Activated gamma-delta T cell treated with anti-CD3 and anti-CD28 coated beads, Interleukin-2, amount 50 U/mL, for 16 hours (primary cell): Measurements from ENCODE around the gene TMOD4.
"Not testable (repeated sequence)": the region's sequence is repeated elsewhere in the genome, so short reads cannot be mapped to it uniquely, and the experiment has no call there.

Source experiments
- DNase-seq: peaks from one replicate; pipeline ENCODE4 v3.0.0-alpha.2; 2020; ENCODE audit warnings: low read depth

The TMOD4 gene

DNA sequence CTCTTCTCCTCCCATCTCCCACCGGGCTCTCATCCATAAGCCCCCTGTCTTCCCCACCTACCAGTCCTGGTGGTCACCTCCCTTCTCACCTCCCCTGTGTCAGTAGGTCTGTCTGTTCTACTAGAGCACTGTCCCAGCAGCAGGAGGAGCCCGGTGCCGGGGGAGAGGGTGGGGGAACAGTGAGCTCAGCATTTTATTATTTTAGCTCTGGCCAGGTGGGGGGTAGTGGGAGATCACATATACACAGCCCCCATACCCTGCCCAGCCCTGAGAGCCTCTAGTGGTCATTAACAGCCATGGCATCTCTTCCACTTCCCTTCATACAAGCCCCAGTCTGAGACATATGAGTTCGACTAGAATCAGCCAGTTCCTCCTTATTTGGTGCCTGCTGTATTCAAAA is at the start of gene TMOD4:
Gene TMOD4 (minus strand): TSS at position 119 of the 400 bp plus-strand sequence. CDS start 1,106 bp downstream, outside the sequence.
- DNase-seq, result no peak

DNA sequence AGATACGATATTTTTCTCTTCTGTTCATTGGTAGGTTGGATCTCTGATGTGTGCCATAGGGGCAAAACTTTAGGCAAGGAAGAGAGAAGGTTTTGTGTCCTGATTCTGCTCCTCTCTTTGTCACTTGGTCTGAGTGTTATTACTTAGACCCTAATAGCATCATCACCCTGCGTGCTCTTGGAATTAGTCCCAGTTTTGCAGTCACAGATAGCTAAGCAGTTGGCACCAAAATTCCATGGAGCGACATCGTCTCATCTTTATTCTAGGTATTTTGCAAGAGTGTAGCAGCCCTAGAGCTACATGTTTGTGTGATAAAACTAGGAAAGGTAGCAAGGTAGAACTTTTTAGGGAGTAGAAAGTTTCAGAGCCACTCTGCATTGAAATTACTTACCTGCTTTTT is 46.3 kb upstream of the TMOD4 start:
- no peak for DNase-seq

GRCh38 chr1:151221616-151222015 is 45.8 kb upstream of the TMOD4 start:
- DNase-seq, result no peak

GRCh38 chr1:151213560-151213959 is 37.8 kb upstream of the TMOD4 start:
- no peak for DNase-seq

- no peak for DNase-seq
These were observed 36.4 kb upstream of the TMOD4 start for GRCh38 chr1:151211972-151212705.

GRCh38 chr1:151210830-151211229 is 35.0 kb upstream of the TMOD4 start:
- DNase-seq, result no peak

DNA sequence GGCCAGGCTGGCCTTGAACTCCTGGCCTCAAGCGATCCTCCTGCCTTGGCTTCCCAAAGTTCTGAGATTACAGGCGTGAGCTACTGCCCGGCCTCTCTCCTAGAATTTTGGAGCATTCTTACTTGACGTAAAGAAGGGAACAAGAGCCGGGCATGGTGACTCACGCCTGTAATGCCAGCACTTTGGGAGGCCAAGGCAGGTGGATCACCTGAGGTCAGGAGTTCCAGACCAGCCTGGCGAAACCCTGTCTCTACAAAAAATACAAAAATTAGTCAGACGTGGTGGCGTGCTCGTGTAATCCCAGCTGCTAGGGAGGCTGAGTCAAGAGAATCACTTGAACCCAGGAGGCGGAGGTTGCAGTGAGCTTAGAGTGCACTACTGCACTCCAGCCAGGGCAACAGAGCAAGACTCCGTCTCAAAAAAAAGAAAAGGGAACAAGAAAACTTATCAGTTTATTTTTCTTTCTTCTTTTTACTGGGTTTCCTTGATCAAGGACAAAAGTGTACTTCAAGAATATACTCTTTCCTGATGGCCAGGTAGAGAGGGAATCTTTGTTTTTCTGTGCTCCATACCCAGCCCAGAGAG is 29.7 kb upstream of the TMOD4 start:
- not testable (repeated sequence) for DNase-seq

DNA sequence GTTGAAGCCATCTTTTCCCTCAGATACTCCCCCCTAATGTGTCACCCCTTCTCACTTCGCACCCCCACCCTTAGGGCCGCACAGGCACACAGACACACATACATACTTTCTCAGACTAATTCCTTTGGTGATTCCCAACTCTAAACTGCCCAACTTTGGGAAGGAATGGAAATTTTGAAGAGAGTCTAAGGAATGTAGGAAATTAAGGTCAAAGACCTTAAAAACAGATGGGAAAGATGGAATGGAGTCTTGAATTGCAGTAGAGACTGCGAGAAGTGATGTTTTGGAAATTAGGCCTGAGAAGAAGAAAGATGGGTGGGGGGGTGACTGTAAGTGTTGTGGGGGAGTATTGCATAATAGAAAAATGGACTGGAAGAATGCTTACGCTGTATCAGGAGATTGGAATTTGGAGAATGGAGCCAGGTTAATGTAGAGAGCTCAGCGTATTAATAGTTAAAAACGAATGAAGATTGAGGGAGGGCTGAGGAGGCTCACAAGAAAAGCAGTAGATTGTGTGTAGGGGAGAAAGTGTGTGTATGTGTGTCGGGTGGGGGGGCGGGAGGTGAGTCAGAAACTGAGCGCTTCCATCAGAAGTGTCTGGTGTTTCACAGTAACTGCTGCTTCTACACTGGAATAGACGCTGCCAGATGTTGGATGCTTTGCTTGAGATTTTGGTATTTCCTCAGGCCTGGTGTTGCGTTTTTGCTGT is 24.2 kb upstream of the TMOD4 start:
- no peak for DNase-seq

GRCh38 chr1:151198254-151199127 is 22.7 kb upstream of the TMOD4 start, which contains the start of gene PIP5K1A:
TSS of gene PIP5K1A (plus strand) at chr1:151198552. CDS start at chr1:151198997, 445 bp downstream.
- peak; percentile 99 for DNase-seq

- no peak for DNase-seq
These were observed 22.1 kb upstream of the TMOD4 start for GRCh38 chr1:151197863-151198253.

- peak; percentile 24 for DNase-seq
These were observed 20.6 kb upstream of the TMOD4 start for GRCh38 chr1:151196292-151196800.

DNA sequence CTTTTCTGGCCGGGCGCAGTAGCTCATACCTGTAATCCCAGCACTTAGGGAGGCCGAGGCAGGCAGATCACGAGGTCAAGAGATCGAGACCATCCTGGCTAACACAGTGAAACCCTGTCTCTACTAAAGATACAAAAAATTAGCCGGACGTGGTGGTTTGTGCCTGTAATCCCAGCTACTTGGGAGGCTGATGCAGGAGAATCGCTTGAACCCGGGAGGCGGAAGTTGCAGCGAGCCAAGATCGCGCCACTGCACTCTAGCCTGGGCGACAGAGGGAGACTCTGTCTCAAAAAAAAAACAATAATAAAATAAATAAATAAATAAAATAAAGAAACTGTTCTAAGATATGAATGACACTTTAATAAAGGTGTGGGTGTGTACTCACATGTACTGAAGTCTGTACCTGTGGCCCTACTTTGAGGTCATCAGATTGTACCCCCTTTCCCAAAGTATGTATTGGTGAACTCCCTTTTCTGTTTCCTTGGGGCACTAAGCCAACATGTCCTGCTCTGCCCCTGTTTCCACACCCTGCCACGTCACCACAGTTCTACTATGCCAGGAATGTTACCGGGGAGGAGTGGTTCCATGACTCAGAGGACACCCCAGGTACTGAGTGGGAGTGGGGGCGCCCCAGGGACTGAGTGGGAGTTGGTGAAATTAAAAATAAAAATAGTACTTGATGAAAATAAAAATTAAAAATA is 19.3 kb upstream of the TMOD4 start:
- not testable (repeated sequence) for DNase-seq

GRCh38 chr1:151193856-151194255 is 18.1 kb upstream of the TMOD4 start:
- no peak for DNase-seq

DNA sequence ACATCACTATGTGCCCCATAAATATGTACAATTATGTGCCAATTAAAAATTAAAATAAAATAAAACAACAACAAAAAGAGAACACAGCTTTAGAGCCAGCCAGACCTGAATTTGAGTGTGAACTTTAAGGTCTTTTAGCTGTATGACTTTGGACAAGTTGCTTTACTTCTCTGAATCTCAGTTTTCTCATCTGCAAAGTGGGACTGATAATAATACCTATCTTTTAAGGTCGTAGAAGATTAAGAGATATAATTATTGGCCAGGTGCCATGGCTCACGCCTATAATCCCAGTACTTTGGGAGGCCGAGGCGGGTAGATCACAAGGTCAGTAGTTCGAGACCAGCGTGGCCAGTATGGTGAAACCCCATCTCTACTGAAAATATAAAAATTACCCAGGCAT is 17.5 kb upstream of the TMOD4 start:
- no peak for DNase-seq

DNA sequence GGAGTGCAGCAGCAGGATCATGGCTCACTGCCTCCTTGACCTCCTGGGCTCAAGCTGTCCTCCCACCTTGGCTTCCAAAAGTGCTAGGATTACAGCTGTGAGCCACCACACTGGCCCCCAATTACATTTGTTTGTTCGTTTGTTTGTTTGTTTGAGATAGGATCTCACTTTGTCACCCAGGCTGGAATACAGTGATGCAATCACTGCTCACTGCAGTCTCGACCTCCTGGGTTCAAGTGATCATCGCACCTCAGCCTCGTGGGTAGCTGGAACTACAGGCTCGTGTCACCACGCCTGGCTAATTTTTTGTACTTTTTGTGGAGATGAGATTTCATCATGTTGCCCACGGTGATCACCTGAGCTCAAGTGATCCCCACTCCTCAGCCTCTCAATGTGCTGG is 16.3 kb upstream of the TMOD4 start:
- no peak for DNase-seq

DNA sequence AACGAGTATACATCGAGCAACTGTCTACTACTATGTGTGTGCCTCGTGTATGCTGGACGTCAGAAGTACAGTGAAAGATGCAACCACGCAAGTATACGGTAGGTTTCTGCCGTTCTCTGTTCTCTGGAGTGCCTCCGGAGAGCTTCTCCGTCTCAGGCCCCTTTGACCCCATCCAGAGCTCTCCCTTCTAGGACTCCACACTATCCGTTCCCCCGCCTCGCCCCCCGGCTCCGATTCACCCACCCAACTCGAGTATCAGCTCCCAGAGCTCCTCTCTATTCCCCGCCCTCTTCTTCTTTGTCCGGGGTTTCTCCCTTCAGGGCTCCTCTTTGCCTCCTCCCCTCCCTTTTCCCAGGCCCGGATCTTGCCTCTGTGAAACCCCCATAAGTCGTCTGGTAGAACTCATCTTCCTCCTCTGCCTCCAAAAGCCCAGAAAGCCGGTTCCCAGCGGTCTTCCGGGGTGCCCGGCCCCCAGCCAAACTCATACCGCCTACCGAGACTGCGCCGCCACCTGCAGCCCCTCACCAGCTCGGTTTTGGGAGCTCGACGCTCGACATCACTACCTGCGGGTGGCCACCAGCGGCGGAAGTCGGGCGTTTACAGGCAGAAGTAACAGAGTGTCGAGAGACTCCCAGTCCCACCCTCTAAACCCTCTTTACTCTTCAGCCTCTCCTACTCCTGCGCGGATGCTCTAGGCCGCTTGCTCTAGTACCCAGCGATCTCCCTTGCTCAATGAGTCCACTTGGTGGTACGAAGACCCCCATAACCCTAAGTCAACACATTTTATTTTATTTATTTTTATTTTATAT is 14.1 kb upstream of the TMOD4 start, which contains the start of gene VPS72:
Gene VPS72 (minus strand): TSS at position 561 of the 809 bp plus-strand sequence. CDS start 76 bp downstream, at position 485.
- DNase-seq, result peak; percentile 80

DNA sequence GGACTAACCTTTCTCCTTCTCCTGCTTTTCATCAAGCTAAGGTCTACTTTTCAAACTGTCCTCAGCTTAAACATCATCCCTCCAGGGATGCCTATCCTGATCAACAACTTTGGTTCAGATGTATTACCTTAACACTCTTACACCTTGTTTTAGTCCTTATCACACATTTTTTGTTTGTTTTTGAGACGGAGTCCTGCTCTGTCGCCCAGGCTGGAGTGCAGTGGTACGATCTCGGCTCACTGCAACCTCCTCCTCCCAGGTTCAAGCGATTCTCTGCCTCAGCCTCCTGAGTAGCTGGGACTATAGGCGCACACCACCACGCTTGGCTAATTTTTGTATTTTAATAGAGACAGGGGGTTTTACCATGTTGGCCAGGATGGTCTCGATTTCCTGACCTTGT is 12.9 kb upstream of the TMOD4 start:
- not testable (repeated sequence) for DNase-seq

GRCh38 chr1:151187205-151187604 is 11.4 kb upstream of the TMOD4 start:
- DNase-seq, result no peak

GRCh38 chr1:151184211-151184610 is 8.4 kb upstream of the TMOD4 start:
- DNase-seq, result no peak

GRCh38 chr1:151176514-151177045 is 799 bp upstream of the TMOD4 start:
- DNase-seq, result no peak
